NCI-H82 treated with DMSO at 0.1 percent for 48 hours (cell line): ENCODE data around the gene TMEM169.
"Not testable (repeated sequence)": the region's sequence is repeated elsewhere in the genome, so short reads cannot be mapped to it uniquely, and the experiment has no call there.

ENCODE experiments used
- DNase-seq: peaks from one replicate; lab custom pipeline; 2025; ENCODE audit not compliant: unreplicated experiment; lab: John Stamatoyannopoulos, UW

TMEM169 gene

GRCh38 chr2:216071111-216071851 is 10.4 kb upstream of the TMEM169 start:
- no peak for DNase-seq

GRCh38 chr2:216072473-216072872 is 9.2 kb upstream of the TMEM169 start:
- no peak for DNase-seq

- DNase-seq = no peak
Observed at GRCh38 chr2:216073773-216074172, 7.9 kb upstream of the TMEM169 start.

- DNase-seq = no peak
Observed at GRCh38 chr2:216074380-216074779, 7.3 kb upstream of the TMEM169 start.

GRCh38 chr2:216074794-216075193 is 6.9 kb upstream of the TMEM169 start:
- DNase-seq = no peak

GRCh38 chr2:216075510-216076485 is 5.9 kb upstream of the TMEM169 start:
- no peak for DNase-seq

- DNase-seq = no peak
Observed at GRCh38 chr2:216078776-216079175, 2.9 kb upstream of the TMEM169 start.

- not testable (repeated sequence) for DNase-seq
Observed at GRCh38 chr2:216080048-216080447, 1.7 kb upstream of the TMEM169 start.

GRCh38 chr2:216081012-216081411 is 707 bp upstream of the TMEM169 start:
- no peak for DNase-seq

GRCh38 chr2:216082117-216082711 is 495 bp downstream of the TMEM169 start:
- DNase-seq = no peak

GRCh38 chr2:216082805-216083204 is 1.1 kb downstream of the TMEM169 start:
- DNase-seq = no peak

GRCh38 chr2:216083464-216084281 is 2.0 kb downstream of the TMEM169 start:
- DNase-seq = peak; percentile 82

- no peak for DNase-seq
Observed at GRCh38 chr2:216084547-216084946, 2.8 kb downstream of the TMEM169 start.

GRCh38 chr2:216086207-216086893 is 4.6 kb downstream of the TMEM169 start:
- DNase-seq = no peak

GRCh38 chr2:216090369-216090786 is 8.7 kb downstream of the TMEM169 start:
- DNase-seq = no peak

GRCh38 chr2:216092646-216093045 is 10.9 kb downstream of the TMEM169 start:
- DNase-seq = no peak

- no peak for DNase-seq
Observed at GRCh38 chr2:216094701-216095100, 13.0 kb downstream of the TMEM169 start.

GRCh38 chr2:216098421-216099334 is 17.0 kb downstream of the TMEM169 start:
- DNase-seq = no peak

- DNase-seq = no peak
Observed at GRCh38 chr2:216101109-216101508, 19.4 kb downstream of the TMEM169 start.
